HG03045 (cell line): ENCODE results near the gene TTC32.
"Not testable (repeated sequence)": the region's sequence is repeated elsewhere in the genome, so short reads cannot be mapped to it uniquely, and the experiment has no call there.

Experiments used
- ATAC-seq: cut with Tn5 transposase; IDR thresholded peaks from one replicate; pipeline ENCODE4 v1.9.1; 2021; ENCODE audit warnings: mild to moderate bottlenecking, moderate library complexity; ENCODE audit not compliant: unreplicated experiment

The TTC32 gene

DNA sequence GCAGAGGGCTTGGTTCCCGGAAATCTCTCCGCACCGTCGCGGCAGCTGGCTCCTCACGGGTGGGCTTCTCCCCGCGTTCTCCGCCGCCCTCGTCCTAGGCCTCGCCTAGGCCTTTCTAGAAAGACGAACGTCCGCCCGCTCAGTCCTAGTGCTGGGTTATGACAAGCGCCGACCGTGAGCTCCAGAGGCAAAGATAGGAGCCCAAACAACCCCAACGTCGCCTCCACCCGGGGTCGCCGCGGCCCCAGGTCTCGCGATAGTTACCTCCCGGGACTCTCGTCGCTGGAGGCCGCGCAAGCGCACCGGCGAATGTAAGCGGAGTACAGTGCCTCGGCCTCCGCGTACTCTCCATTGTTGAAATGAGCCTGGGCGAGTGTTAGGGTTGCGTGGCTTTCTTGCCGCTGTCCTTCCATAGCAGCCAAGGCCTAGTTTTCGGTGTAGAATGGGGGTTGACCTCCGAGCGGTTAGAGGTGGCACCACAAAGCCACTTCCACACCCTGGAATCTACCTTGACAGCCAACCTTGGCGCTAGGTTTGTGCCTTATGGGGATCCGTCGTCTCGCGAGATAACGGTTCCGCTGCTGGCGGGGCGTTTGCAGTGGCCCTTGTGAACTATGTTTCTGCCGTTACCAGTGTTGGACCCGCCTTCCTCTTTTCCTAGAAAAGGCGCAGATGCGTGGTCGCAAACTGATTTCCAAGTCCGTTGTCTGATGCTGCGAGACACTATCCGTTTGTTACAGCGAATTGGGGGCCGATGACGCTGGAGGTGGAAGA is at the start of gene TTC32:
Gene TTC32 (minus strand): TSS at position 542 of the 774 bp plus-strand sequence. CDS start 129 bp downstream, at position 413.
- ATAC-seq: peak; percentile 85

DNA sequence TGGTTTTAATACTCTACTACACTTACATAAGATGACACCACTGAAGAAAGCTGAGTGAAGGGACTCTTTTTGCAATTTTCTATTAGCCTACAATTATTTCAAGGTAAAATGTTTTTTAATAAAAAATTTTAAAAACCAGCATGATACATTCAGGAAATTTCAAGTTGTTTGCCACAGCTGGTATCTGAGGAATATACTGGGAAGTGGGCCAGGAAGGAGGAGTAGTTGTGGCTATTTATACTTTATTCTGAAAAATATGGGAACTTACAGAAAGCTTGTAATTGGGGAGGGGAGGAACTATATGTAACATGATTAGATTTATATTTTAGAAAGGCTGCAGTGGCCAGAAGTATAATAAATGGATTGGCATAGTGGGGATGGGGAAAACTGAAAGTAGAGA is 47.3 kb upstream of the TTC32 start:
- no peak for ATAC-seq

DNA sequence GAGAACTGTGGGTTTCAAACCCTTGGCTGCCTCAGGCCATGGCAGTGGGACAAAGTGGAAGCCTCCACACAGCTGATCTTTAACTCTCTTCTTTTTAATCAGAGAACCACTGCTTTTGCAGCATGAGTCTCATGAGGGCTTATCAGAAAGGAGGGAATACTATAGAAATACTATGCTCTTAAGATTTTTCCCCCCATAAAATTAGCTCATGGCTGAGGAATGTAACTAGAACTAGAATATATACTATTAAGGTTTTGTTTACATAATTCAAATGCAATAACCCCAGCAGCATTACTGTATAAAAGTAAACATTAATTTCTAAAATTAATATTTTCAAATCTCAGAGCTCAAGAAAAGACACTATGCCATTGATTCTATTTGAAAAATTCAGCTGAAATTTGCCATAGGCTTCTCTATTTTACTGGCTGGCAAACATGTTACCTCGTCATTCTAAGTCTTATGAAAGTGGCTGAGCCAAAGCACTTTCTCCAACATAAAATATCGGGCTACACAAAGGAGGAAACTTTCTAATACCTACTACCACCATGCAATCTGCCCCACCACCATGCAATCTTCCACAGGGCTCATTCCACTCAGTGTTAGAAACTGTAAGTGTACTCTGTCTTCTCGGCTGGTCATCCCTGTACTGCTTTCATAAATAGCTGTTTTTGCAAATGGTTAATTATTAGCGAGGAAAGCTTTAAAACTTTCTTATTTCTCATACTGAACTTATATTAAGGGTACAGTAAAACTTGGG is 45.6 kb upstream of the TTC32 start:
- no peak for ATAC-seq

DNA sequence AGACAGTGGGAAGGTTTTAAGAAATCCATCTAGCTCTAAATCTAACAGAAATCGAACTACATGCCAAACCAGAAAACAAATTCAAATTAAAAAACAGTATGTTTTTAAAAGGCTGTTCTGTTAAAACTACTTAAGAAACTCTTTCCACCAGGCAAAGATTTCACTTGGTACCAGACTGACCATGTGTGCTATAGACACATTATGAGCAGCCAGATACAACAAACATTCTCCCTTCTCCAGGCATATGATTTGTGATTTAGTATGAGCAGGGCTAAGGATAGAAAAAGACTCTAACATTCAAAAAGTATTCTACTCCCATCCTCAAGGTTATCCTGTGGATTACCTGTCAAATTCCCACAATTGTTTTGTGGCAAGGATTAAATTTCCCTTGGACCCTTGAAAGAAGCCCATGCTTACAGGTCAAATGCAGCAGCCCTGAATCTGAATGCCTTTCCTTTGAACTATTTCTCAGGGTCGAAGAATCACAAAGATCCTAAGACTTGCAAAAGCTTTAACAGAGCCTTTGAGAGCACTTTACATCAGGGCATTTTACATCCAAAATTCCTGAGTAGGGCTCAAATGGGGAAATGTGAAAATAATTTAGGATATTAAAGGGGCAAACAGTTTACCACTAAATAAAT is 42.5 kb upstream of the TTC32 start:
- ATAC-seq: no peak

DNA sequence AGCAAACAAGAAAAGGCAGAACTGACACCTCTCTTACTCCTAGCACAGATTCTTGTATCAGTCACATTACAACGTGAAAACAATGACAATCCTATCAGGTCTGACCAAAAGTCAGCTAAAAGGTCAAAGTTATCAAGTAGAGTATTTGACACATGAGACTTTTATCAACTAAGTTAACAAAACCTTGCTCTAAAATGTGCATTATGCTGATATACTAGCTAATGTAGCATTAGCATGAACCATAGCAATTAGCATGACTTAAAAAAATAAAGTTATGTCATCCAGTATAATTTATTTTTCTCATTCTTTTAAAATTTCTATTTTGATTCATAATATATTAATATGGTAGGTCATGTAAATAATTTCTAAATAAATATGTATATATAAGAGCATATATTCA is 41.4 kb upstream of the TTC32 start:
- no peak for ATAC-seq

DNA sequence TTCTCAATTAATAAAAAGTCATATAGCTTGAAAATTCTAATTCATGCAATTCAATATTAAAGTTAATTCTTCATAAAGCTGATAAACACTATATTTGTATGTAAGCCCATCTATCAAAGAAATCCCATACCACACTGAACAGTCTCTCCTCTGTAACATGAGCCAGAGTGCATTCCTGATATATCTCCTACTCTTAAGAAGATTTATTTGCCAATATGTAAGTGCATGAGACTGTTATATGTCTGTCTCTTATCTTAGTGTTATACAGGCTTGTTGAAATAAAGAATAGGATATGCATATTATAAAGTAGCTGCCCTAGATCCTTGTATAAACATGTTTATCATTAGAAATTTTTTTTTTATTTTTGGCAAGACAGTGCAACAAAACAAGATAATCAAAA is 40.4 kb upstream of the TTC32 start:
- ATAC-seq: no peak

DNA sequence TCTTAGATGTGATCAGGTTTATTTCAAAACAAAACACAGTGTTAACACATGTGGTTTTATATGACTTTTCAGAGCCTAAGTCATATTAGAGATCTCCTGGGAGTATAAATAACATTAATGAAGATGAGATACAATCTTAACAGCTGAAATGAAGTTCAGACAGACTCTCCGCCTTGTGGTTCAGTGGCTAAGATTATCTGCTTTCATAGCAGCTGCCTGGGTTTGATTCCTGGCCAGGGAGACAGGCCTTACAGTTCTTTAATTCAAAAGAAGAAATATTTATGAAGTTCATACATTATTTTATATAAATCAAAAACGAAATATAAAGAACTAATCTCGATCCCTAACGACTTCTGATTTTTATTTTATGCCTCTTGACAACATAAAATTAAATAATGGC is 35.2 kb upstream of the TTC32 start:
- ATAC-seq: no peak

DNA sequence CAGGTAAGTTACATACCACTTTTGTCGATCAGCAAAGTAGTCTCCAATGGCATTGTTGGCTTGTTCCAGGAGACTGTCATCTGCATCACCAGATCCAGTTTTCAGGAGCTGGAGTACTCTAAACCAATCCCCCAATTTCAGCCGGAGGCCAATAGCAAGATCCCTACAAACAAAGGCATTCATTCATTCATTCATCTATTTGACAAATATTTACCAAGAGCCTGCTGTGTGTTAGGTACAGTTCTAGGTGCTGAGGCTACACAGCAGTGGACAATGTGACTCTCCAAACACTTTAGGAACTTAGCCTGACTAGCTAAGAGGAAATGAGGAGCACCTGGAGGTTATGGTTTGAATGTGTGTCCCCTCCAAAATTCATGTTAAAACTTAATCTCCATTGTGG is 34.4 kb upstream of the TTC32 start:
- ATAC-seq: no peak

DNA sequence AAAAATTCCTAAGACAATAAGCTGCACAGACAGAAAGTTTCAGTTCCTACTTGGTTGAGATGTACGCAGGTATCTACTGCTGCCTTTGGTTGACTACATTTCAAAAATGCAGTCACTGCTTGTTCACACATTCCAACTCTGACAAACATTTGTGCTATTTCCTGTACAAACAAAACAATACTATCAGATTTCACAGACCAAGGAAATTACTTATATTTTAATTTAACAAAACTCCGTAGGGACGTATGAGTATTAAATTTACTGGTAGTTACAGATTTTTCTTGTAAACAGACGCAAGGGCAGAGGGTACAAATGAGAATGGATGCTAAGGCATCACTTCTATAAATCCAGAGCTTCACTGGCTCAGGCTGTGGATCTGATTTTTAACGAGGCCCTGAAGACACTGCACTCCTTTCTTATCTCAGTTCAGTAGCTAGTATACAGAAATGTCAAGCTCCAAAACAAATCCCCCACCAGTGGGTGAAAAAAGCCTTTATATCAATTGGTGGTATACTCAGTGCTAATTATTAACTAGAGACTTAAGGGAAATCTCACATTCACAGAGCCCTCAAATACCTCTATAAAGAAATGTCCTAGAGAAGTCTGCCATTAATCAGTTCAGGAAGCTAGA is 31.7 kb upstream of the TTC32 start:
- peak; percentile 77 for ATAC-seq

DNA sequence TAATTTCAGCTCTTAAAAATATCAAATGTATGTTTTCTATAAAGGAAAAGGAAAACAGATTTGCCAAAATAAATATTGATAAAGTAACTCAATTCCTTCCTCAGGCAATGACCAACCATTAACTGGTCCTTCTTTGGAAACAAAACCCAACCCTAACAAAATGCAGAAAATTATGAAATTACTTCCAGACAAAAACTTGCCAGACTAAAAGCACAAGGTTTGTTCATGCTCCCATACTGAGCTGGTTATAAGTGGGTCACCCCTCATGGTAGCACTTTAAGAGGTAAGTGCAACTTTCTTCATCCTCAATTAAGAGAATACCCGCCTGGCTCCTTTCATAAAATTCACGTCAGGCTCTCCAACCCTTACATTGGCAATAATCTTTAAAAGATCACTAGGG is 31.1 kb upstream of the TTC32 start:
- no peak for ATAC-seq

DNA sequence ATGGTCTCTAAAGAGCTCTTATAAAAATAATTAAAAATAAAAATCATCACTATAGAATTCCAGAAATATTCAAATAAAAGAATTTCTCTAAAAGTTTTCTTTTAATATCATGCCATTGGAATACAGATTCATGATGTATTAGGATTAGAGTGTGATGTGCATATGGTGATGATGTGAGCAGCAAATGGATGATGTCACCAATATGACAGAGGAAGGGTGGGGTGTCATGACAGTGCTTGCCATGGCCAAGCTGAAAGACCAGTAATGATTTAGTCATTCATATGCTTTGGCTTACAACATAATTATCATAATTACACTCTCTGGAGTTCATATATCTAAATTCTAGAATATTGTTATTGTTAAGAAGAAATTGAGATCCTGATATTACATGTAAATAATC is 27.4 kb upstream of the TTC32 start:
- ATAC-seq: no peak

DNA sequence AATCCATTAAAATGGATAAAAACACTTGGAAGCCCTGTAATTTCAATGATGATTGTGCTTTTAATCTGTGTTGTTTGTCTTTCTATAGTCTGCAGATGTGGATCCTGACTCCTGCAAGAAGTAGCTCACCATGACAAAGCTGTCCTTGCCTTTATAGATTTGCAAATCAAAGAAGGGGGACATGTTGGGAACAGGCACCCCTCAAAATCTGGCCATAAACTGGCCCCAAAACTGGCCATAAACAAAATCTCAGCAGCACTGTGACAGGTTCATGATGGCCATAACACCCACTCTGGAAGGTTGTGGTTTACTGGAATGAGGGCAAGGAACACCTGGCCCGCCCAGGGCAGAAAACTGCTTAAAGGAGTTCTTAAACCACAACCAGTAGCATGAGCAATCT is 26.0 kb upstream of the TTC32 start:
- ATAC-seq: not testable (repeated sequence)

DNA sequence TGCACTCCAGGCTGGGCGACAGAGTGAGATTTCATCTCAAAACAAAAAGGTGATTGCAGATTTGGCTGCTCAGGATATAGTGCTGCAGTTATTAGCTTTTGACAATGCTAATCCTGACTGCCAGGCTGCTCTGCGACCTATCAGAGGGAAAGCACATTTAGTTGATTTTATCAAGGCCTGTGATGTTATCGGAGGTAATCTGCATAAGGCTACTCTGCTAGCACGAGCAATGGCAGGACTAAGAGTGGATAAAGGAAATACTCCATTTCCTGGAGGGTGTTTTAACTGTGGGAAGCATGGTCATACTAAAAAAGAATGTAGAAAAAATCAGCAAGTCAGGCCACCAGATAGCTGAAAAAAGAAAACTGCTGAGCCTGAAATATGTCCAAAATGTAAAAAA is 22.7 kb upstream of the TTC32 start:
- not testable (repeated sequence) for ATAC-seq

DNA sequence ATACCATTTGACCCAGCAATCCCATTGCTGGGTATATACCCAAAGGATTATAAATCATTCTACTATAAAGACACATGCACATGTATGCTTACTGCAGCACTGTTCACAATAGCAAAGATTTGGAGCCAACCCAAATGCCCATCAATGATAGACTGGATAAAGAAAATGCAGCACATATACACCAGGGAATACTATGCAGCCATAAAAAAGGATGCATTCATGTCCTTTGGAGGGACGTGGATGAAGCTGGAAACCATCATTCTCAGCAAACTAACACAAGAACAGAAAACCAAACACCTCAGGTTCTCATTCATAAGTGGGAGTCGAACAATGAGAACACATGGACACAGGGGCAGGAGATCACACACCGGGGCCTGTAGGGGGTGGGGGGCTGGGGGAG is 20.4 kb upstream of the TTC32 start:
- not testable (repeated sequence) for ATAC-seq

DNA sequence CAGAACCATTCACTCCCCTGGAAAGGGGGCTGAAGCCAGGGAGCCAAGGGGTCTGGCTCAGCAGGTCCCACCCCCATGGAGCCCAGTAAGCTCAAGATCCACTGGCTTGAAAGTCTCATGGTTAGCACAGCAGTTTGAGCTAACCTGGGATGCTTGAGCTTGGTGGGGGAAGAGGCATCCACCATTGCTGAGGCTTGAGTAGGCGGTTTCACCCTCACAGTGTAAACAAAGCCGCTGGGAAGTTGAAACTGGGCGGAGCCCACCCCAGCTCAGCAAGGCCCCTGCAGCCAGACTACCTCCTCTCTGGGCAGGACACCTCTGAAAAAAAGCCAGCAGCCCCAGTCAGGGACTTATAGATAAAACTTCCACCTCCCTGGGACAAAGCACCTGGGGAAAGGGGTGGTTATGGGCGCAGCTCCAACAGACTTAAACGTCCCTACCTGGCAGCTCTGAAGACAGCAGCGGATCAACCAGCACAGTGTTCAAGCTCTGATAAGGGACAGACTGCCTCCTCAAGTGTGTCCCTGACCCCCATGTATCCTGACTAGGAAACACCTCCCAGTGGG is 14.7 kb upstream of the TTC32 start:
- no peak for ATAC-seq

DNA sequence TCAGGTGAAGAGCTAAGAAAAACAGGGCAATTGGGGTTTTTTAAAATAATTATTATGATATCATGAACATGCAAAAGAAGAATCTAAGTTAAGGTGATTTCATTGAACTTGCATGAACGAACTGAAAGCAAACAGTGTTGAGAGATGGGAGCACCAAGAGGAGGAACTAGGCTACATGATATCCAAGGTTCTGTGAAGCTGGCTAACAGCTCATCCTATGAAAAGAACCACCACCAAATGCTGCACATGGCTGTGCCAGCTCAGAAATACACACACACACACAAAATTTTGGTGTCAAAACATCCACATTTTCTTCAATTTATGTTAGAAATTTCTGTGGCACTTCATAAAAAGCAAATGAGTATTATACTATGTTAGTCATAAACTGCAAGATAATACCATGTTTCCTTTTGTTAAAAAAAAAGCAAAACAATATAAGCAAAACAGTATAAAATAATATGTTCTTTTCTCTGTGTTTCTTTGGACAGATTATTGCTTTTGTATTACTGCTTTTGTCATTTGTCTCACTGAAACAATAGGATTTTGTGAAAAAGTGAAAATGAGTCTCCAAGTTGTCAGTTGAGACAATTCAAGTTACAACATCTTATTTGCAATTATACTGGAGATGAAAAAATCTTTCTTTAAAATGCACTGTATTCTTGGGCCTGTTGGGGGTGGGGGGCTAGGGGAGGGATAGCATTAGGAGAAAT is 12.6 kb upstream of the TTC32 start:
- ATAC-seq: no peak

DNA sequence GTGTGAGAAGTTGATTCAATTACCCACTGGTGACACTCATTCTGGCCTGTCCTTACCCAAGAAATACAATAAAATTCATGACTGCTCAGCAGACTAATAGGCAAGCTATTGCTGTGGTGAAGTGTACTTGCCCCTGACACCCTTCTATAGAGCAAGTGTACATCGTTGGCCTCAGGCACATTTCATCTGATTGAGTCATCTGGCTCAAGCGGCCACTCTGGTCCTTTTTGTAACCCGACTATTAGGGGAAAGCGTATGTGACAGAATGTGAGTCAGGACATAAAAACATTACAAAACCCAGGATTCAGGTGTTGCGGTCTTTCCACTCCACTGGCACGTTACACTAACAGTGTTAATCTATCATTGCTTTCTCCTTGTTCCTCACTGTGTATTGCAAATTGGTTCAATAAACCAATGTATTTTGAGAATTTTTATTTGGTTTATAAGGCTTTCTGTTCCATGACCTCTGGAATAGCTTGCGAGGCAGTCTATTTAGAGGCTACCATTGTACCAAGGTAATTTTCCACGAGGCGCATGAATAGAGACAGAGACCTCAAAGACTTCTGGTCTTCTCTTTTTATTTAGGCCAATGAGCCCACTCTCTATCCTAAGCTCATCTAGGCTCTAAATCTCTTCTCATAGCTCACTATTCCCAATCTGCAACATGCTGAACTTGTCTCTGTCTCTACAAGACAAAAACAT is 10.2 kb upstream of the TTC32 start:
- ATAC-seq: no peak

DNA sequence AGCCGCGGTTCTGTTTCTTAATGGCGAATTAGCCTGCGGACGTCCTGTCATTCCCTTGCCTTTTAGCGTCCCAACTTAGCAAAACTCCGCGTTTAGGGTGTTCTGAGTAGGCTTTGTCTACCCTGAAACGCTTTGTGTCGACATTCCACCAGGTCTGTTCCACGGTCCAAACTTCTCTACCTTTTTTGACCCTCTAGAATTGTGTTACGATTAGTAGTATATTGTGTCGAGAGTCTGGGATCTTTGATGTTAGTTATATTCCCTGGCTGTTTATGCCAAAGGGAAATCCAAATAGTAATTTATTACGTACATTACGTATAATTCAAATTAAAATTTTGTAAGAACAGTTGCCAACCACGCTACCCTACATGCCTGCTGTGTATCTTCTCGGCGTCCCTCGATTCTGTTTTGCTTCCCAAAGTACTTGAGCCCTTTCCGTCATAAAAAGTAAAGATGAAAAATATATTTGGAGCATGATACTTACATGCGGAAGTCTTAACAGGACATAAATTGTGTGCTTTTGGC is 495 bp upstream of the TTC32 start:
- ATAC-seq: peak; percentile 4

DNA sequence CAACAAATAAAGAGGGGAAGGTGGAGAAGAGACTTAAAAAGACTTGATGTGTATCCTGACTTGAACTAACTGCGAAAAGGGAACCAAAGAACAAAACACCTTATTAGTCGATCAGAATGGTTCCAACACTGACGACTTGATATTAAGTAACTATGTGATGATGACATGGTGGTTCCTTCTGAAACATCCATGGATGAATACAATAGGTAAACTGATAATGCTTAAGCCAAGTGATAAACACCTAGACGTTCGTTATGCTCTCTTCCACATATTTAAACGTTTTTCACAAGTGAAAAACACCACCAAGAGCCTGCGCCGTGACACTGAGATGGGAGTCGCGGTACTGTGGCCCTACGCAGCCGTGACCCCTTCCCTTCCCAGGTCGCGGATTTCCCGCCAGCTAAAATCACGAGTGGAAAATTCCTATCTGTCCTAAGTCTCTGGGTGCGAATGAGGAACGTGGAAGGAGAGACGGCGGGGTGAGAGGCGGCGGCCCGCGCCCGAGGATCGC is 797 bp downstream of the TTC32 start:
- peak; percentile 7 for ATAC-seq
